ENCODE data around the gene TRDN. TPM values are rescaled to one million over a fixed set of nuclear protein-coding genes. Genes with fewer than 3 reads are reported as not detected.
A peak's percentile ranks its signal among the peaks of the same experiment; 100 is the strongest.
"Not testable (repeated sequence)": the region's sequence is repeated elsewhere in the genome, so short reads cannot be mapped to it uniquely, and the experiment has no call there.

Gene TRDN
- total RNA-seq, 4 donors from 2014 or later: not detected

DNA sequence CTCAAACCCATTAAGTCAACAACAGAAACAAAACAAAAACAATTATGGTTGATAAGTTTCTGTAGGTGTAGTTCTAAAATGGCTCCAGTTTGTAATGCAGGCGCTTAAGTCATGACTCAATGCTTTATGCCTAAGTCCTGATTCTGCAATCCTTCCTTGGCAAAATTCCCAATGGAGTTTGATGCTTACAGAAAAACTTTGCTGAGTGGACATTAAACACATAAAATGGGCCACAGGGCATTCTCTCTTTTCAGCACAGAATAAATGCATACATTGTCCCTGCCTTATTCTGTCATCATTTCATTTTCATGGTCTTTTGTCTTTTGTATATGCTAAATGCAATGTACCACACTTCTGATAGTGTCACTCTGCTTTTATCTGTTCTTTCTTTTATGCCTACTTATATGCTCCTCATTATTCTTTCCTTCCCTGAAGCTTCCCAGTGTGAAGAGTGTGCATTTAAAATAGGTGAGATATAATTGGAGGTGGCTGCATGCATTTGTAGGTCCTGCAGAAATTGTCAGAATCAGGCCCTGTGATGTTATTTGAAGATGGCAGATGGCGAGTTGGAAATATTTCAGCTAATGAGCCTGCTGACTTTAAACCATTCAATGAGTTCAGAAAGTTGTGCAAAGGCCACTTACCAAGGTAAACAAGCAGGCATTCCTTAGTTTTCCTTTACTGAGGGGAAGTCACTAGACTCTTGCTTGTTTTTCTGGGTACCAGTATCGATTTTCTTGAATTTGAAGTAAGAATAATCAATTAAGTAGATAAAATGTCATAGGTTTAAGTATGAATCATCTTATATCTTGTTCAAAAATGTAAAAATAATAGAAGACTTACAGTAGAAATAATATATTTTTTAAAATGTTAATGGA, 313.1 kb downstream of the TRDN start:
- WGBS, 2 donors: 55 to 69% methylated on average over 3 of the region's 3 CpGs
- Histone ChIP-seq H3K36me3 (no peaks in the 10 kb centered on the region), H3K4me1 (no peaks in the 10 kb centered on the region), H3K9me3 (no peaks in the 10 kb centered on the region), H3K27me3 (no peaks in the 10 kb centered on the region), H3K27ac (no peak overlapping the region), H3K4me3 (no peak overlapping the region)
- no peak for DNase-seq
- intact Hi-C loops (cut with DNase I): no loop called here
- TF ChIP-seq POLR2A (IDR thresholded peaks at IDR 0.05): no peak
- TF ChIP-seq, protein P1, sequence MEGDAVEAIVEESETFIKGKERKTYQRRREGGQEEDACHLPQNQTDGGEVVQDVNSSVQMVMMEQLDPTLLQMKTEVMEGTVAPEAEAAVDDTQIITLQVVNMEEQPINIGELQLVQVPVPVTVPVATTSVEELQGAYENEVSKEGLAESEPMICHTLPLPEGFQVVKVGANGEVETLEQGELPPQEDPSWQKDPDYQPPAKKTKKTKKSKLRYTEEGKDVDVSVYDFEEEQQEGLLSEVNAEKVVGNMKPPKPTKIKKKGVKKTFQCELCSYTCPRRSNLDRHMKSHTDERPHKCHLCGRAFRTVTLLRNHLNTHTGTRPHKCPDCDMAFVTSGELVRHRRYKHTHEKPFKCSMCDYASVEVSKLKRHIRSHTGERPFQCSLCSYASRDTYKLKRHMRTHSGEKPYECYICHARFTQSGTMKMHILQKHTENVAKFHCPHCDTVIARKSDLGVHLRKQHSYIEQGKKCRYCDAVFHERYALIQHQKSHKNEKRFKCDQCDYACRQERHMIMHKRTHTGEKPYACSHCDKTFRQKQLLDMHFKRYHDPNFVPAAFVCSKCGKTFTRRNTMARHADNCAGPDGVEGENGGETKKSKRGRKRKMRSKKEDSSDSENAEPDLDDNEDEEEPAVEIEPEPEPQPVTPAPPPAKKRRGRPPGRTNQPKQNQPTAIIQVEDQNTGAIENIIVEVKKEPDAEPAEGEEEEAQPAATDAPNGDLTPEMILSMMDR (IDR thresholded peaks at IDR 0.05): no peak

DNA sequence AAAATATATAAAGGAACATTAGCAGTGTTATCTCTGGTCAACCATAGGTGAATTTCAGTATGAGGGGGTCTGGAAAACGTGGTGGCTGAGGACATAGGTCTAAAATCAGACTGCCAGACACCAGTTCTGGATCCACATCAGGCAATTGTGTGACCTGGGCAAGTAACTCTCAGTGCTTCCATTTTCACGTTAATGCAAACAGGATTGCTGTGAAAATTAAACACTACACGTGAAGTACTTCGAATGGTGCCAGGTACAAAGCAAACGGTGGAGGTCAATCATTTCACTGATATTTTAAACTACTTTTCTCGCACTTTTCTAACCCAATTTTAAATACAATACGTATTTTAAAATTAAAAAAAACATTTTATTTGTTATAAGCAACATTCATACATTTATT, 315.7 kb downstream of the TRDN start:
- H3K27me3 ChIP-seq: no peaks in the 10 kb centered on the region
- no peaks in the 10 kb centered on the region for H3K9me3 ChIP-seq
- no peak overlapping the region for H3K4me3 ChIP-seq
- no peak for DNase-seq
- H3K4me1 ChIP-seq: no peaks in the 10 kb centered on the region
- no peak overlapping the region for H3K27ac ChIP-seq
- WGBS, 2 donors: 50 to 56% methylated on average over 7 of the region's 7 CpGs
- no peaks in the 10 kb centered on the region for H3K36me3 ChIP-seq
- TF ChIP-seq POLR2A (IDR thresholded peaks at IDR 0.05): no peak
- TF ChIP-seq, protein P1 (IDR thresholded peaks at IDR 0.05): no peak
- intact Hi-C loops (cut with DNase I): no loop called here

DNA sequence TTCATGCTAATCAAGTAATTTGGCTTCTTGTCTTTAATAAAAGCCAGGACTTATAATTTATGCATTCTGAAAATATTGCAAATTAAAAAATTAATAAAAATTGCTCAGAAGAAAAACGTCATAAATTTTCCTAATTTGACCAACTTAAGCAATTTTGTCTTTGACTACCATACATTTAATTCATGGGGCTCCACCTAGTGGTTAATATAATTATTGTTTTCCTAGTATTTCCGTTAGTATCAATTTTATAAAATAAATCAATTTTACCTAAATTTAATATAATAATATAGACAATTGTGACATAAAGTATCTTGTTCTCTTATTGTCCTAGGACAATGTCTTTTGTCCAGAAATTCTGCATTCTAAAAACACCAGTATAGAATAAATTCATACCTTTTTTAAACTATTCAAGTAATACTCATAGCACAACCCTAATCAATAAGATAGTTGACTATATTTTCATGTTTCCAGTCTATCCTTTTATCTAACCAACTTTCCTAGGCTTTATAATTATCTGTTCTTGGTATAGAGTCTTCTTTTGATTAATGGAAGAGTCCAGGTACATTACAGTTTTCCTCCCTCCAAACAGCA, 319.9 kb downstream of the TRDN start:
- WGBS, 2 donors: 0 to 3% methylated on average over 2 of the region's 2 CpGs
- TF ChIP-seq, protein P1 (IDR thresholded peaks at IDR 0.05): peak in 3 of 6 experiments; percentile 46 to 56 (median 48)
- no peak for TF ChIP-seq POLR2A (IDR thresholded peaks at IDR 0.05)
- no peaks in the 10 kb centered on the region for H3K27me3 ChIP-seq
- intact Hi-C loops (cut with DNase I): loop anchor here (10.0 kb wide), 1 partner anchor 592 kb away; no protein-coding TSS in a partner anchor
- H3K4me1 ChIP-seq: no peaks in the 10 kb centered on the region
- DNase-seq: no peak
- H3K4me3 ChIP-seq: no peak overlapping the region
- no peaks in the 10 kb centered on the region for H3K36me3 ChIP-seq
- no peaks in the 10 kb centered on the region for H3K9me3 ChIP-seq
- no peak overlapping the region for H3K27ac ChIP-seq

DNA sequence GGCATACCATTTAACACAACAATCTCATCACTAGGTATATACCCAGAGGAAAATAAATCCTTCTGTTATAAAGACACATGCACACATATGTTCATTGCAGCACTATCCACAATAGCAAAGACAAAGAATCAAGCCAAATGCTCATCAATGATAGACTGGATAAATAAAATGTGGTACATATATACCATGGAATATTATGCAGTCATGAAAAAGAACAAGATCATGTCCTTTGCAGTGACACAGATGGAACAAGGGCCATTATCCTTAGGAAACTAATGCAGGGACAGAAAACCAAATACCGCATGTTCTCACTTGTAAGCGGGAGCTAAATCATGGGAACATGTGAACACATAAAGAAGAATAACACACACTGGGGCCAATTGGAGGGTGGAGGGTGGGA, 322.3 kb downstream of the TRDN start:
- 96 to 98% methylated on average over 2 of the region's 2 CpGs for WGBS, 2 donors

DNA sequence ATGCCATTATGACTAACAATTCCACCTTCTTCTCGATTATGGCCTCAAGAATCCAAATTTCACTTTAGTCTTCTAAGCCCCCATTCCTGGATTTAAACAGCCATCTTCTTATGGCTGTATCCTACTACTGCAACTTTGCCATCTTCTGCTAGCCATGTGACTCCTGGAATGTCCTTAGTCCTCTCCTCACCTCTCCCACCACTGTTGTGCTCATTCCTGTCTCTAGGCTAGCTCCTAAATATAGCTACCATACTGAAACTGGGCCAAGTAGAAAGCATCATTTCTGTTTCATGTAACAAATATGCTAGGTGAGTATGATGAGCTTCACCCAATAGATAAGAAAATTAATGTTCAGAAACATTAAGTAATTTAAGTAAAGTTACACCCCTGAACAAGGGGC, 327.6 kb downstream of the TRDN start:
- Histone ChIP-seq H3K27me3 (no peaks in the 10 kb centered on the region), H3K36me3 (no peaks in the 10 kb centered on the region), H3K27ac (no peak overlapping the region), H3K4me1 (no peaks in the 10 kb centered on the region), H3K4me3 (no peak overlapping the region), H3K9me3 (no peaks in the 10 kb centered on the region)
- TF ChIP-seq, protein P1 (IDR thresholded peaks at IDR 0.05): no peak
- no peak for TF ChIP-seq POLR2A (IDR thresholded peaks at IDR 0.05)
- intact Hi-C loops (cut with DNase I): no loop called here
- 57 to 75% methylated on average over 1 of the region's 1 CpG for WGBS, 2 donors
- no peak for DNase-seq

More for the DNA sequence above, 322.3 kb downstream of the TRDN start:
- not testable (repeated sequence) for H3K4me3 ChIP-seq, H3K9me3 ChIP-seq, H3K27ac ChIP-seq, H3K27me3 ChIP-seq, H3K36me3 ChIP-seq, H3K4me1 ChIP-seq, DNase-seq
- intact Hi-C loops (cut with DNase I): loop anchor here (10.0 kb wide), 1 partner anchor 590 kb away; no protein-coding TSS in a partner anchor

Measured in esophagus squamous epithelium (tissue), 5 donors.